ENCODE data around the gene USE1.
A peak's percentile ranks its signal among the peaks of the same experiment; 100 is the strongest.
"Not testable (repeated sequence)": the region's sequence is repeated elsewhere in the genome, so short reads cannot be mapped to it uniquely, and the experiment has no call there.

Gene USE1

GRCh38 chr19:17215127-17215971, at the start of gene USE1:
USE1 (plus strand) TSS chr19:17215357; CDS start chr19:17215406, 49 bp downstream.
- DNase-seq, result peak; percentile 93

- DNase-seq, result no peak
Observed at GRCh38 chr19:17165715-17166114, 49.4 kb upstream of the USE1 start.

GRCh38 chr19:17170538-17171297, 44.4 kb upstream of the USE1 start:
- DNase-seq, result peak; percentile 16

- no peak for DNase-seq
Observed at GRCh38 chr19:17171874-17172273, 43.3 kb upstream of the USE1 start.

- DNase-seq, result no peak
Observed at GRCh38 chr19:17172624-17173345, 42.4 kb upstream of the USE1 start.

- no peak for DNase-seq
Observed at GRCh38 chr19:17178291-17178690, 36.9 kb upstream of the USE1 start.

GRCh38 chr19:17180997-17181702, 34.0 kb upstream of the USE1 start:
- no peak for DNase-seq

GRCh38 chr19:17183271-17183761, 31.8 kb upstream of the USE1 start:
- peak; percentile 26 for DNase-seq

- peak; percentile 23 for DNase-seq
Observed at GRCh38 chr19:17183858-17184321, 31.3 kb upstream of the USE1 start.

GRCh38 chr19:17184371-17184841, 30.8 kb upstream of the USE1 start:
- DNase-seq, result peak; percentile 72

- no peak for DNase-seq
Observed at GRCh38 chr19:17185590-17185989, 29.6 kb upstream of the USE1 start.

- not testable (repeated sequence) for DNase-seq
Observed at GRCh38 chr19:17191736-17192135, 23.4 kb upstream of the USE1 start.

GRCh38 chr19:17192751-17193150, 22.4 kb upstream of the USE1 start:
- no peak for DNase-seq

GRCh38 chr19:17194608-17195007, 20.5 kb upstream of the USE1 start:
- DNase-seq, result no peak

GRCh38 chr19:17195106-17195505, 20.1 kb upstream of the USE1 start:
- no peak for DNase-seq

GRCh38 chr19:17196610-17197009, 18.5 kb upstream of the USE1 start:
- DNase-seq, result no peak

- no peak for DNase-seq
Observed at GRCh38 chr19:17197666-17198065, 17.5 kb upstream of the USE1 start.

GRCh38 chr19:17200408-17201079, 14.6 kb upstream of the USE1 start:
- no peak for DNase-seq

- DNase-seq, result peak; percentile 36
Observed at GRCh38 chr19:17202249-17202648, 12.9 kb upstream of the USE1 start.

GRCh38 chr19:17202713-17203112, 12.4 kb upstream of the USE1 start:
- no peak for DNase-seq

All from activated CD4-positive, alpha-beta T cell treated with anti-CD3 and anti-CD28 coated beads, Interleukin-10, Interleukin-2, amounts not matched to agents 100 ng/mL and 50 ng/mL, durations not matched to agents 16 hours and 8 hours (primary cell).